Germinal center (tissue), 1 donor: ENCODE measurements around the gene BEX1.
"Not testable (repeated sequence)": the region's sequence is repeated elsewhere in the genome, so short reads cannot be mapped to it uniquely, and the experiment has no call there.

Experiments
- DNase-seq: peaks from one replicate; pipeline ENCODE4 v3.0.0; 2012; ENCODE audit warnings: mixed read lengths, low spot score

BEX1 gene

DNA sequence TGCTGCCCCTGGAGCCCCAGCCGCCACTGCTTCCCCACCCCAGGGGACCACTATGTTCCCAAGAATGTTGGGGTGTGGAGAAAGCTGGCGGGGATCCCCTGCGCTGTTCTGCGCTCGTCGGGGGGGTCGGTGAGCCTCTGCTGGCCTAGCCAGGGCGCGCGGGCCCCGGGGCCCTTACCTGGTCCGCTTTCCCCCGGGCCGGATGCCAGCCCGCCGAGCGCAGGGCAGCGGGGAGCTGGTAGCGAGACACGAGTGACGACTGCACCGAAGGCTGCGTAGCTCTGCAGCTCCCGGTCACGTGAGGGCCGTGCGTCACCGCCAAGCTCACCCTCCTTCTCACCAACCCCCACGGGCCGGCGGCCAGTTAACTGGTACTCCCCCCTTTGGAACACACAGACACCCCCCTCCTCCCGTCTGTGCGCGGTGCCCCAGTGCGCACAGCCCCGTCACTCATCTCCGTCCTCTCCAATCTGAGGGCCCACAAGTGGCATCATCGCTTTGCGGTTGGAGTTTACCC lies at the start of gene BEX1:
Gene BEX1 (minus strand): TSS at position 254 of the 517 bp plus-strand sequence. CDS start 897 bp downstream, outside the sequence.
- DNase-seq, result no peak

DNA sequence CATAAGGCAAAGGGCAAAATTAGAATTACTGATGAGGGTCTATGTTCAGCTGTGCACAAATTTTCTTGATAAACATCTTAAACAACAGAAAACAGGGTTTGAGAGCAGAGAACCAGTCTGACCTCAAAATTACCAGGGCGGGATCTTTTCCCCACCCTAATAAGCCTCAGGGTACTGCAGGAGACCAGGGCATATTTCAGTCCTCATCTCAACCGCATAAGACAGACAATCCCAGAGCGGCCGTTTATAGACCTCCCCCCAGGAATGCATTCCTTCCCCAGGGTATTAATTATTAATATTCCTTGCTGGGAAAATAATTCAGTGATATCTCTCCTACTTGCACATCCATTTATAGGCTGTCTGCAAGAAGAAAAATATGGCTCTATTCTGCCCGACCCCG lies 45.5 kb upstream of the BEX1 start:
- DNase-seq, result not testable (repeated sequence)

DNA sequence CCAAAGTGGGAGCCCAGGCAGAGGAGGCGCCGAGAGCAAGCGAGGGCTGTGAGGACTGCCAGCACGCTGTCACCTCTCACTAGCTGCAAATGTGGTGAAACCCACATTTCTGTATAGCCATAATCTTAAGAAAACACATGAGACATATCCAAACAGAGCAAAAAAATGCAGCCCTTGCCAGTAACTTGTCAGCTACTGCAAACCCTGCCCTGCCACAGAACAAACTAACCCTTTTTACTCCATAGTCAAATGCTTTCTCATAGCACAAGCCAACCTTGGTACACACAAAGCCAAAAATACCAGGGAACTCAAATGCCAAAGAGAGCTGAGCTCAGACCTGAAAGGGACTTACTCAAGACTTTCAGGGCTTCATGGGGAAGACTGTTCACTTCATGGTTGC lies 43.9 kb upstream of the BEX1 start:
- DNase-seq, result no peak

DNA sequence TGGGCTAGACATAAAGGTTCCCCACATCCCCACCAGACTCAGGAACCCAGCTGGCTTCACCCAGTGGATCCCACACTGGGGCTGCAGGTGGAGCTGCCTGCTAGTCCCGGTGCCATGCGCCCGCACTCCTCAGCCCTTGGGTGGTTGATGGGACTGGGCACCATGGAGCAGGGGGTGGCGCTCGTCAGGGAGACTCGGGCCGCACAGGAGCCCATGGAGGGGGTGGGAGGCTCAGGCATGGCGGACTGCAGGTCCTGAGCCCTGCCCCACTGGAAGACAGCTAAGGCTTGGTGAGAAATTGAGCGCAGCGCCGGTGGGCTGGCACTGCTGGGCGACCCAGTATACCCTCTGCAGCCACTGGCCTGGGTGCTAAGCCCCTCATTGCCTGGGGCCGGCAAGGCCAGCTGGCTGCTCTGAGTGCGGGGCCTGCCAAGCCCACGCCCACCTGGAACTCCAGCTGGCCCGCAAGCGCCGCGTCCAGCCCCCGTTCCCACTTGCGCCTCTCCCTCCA lies 43.3 kb upstream of the BEX1 start:
- DNase-seq, result not testable (repeated sequence)

DNA sequence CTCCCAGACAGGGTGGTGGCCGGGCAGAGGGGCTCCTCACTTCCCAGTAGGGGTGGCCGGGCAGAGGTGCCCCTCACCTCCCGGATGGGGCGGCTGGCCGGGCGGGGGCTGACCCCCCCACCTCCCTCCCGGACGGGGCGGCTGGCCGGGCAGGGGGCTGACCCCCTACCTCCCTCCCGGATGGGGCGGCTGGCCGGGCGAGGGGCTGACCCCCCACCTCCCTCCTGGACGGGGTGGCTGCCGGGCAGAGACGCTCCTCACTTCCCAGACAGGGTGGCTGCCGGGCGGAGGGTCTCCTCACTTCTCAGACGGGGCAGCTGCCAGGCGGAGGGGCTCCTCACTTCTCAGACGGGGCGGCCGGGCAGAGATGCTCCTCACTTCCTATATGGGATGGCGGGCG lies 40.4 kb upstream of the BEX1 start:
- DNase-seq, result not testable (repeated sequence)

DNA sequence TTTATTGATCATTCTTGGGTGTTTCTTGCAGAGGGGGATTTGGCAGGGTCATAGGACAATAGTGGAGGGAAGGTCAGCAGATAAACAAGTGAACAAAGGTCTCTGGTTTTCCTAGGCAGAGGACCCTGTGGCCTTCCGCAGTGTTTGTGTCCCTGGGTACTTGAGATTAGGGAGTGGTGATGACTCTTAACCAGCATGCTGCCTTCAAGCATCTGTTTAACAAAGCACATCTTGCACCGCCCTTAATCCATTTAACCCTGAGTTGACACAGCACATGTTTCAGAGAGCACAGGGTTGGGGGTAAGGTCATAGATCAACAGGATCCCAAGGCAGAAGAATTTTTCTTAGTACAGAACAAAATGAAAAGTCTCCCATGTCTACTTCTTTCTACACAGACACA lies 39.9 kb upstream of the BEX1 start:
- DNase-seq, result not testable (repeated sequence)

DNA sequence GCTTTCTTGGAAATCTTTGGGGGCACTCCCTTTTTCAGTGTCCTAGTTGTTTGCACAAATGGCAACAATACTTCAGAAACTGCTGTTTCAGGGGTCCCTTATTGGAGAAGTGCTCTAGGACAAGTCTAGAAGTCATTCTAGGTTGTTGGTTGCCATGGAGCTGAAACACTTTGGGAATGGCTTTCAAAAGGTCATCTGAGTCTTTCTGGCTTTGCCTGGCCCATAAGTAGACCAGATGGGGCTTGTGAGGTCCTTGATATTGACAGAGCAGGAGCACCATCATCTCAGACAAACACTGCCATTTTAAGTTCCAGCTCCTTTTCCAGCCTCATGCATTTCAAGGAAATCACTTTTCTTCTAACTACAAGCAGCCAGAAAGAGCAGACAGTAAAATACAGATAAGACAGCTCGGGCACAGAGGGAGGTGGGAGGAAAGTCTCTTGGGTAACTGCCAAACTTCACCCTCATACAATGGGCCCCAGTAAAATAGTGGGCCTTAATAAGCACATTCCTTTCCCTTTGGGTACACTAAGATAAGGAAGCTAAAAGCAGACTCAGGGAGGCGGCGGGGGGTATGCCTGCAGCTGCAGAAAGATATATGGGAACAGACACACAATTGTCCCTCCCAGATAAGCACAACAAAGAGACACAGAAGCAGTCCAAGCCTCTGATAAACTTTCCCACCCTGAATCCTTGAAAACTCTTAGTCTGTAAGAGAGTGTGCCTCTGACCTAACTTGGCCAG lies 37.5 kb upstream of the BEX1 start:
- no peak for DNase-seq

DNA sequence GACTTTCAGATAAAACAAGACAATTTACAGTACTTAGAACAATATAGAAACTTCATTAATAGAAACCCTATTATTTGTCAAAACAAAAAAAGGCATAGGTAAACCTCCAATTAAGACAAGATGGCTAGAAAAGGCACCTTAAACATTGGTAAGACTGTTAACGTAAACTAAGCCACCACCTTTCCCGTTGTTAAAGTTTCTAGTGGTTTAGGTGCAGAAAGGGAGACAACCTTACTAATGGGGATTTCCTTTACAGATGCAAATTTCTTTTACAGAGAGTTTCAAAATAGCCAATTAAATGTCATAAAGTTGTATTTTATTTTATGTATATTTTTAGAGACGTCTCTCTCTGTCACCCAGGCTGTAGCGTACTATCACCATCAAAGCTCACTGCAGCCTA lies 36.5 kb upstream of the BEX1 start:
- DNase-seq, result no peak

DNA sequence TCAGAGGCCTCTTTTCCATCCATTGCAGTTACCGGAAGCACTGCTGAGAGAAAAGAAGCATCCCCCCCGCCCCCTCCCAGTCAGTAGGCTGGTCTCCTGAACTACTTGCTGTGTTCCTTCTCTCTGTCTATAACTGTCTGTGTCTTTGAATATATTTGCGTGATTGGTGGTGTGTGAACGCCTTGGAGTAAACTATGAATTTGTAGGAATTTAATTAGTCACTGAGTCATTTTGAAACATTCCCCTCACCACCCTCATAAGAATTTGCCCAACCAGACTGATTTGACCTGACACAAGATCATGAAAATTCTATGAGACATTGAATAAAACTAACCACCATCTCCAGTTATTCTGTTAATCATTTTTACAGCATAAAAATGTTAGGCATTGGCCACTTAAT lies 35.7 kb upstream of the BEX1 start:
- DNase-seq, result no peak

DNA sequence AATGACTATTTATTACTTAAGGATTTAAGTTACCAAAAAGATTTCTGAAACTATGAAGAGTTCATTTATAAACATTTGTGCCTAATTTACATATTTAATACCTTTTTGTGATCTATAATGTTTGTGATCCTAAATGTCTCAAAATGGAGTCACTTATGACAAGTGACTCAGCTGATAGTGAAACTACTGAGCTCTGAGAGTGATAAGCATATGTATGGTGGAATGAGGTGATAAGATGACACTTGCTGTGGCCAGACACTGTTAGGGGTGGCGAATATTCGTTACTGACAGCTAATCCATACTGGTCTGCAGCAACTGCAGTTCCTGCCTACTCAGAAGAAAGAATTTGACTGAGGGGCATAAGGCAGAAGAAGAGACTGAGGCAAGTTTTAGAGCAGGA lies 34.5 kb upstream of the BEX1 start:
- DNase-seq, result no peak

DNA sequence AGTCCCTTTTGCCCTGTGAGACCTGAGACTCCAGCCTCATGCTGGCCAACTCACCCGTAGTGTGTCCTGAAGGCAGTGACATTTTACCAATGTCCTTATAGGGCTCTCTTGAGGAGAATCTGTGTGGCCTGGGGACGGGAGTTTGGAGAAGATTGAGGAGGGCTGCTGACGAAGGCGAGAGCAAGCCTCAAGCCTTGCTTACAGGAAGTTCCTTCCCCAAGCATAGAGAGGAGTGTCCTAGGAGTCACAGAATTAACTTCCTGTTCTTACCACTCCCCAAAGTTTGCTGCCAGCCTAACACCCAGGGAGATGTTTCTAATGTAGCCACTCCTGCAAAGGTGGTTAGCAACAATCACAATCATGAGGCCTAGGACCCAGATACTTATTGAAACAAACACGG lies 29.0 kb upstream of the BEX1 start, which contains the start of gene NXF3:
Gene NXF3 (minus strand): TSS at position 202 of the 400 bp plus-strand sequence. CDS start 120 bp downstream, at position 82.
- DNase-seq, result no peak

DNA sequence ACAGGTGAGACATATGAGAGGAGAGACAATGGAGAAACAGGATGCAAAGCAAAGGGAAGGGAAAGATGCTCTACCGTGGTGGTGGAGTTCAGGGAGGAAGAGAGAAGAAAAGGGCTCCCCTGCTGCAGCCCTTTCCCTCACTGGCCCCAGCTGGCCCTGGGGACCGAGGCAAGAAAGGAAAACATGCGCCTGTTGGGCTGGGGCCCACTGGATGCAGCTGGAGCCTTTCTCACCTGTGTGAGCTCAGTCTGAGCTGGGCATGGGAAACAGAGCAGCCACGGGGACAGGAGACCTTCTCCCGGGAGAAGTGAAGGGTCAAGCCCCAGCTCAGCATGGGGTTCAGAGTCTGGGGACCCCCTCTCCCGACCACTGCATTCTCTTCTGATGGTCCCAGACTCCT lies 17.1 kb upstream of the BEX1 start:
- DNase-seq, result no peak

DNA sequence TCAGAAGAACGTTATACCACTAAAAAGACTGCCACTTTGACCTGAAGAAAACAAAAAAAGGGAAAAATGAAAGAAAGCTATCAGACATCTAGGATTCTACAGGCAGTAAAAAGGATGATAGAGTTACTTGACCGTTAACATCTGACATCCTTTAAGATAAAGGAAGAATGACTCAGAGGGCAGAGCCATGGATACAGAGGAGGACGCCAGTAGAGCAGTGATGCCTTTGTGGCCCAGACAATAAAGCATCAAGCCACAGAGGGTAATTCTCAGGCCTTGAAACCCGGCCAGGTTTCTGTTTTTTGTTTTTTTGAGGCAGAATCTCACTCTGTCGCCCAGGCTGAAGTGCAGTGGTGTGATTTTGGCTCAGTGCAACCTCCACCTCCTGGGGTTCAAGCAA lies 9.5 kb upstream of the BEX1 start:
- no peak for DNase-seq

DNA sequence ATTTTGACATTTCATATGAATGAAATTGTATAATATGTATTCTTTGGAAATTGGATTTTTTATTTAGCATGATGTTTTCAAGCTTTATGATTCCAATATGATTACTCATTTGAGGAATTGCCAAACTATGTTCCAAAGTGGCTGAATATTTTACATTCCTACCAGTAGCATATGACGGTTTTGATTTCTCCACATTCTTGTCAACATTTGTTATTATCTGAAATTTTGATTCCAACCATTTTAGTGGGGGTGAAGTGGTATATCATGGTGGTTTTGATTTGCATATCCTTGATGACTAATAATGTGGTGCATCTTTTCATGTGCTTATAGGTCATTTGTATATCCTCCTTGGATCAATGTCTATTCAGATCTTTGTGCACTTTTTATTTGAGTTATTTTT lies 2.6 kb upstream of the BEX1 start:
- no peak for DNase-seq

DNA sequence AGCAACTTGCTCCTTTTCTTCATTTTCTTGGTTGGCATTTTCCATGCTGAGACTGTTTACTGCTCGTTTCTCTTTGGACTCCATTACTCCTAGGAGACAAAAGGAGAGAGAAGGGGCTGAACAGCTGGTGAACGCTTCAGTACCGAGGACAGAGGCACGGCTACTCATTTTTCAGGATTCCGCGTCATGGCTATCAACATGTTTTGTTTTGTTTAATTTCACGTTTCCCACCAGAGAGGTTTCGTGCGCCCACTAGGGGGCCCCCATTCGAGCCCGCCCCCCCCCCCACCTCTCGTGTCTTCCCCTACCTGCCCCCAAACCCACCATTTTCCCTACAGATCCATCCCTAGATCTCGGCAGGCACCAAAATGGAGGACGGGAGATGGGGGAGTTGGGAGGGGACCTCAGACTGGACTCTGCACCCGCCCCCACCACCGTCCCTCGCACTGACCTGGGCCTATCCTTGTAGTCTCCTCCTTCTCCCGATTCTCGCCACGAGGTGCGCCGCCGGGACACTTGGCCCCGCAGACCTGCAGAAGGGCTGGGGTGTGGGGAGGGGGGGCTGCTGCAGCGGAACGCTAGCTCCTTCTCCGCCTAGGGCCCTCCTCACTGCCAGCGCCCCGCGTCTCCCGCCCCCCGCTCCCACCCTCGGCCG lies 653 bp downstream of the BEX1 start:
- DNase-seq, result no peak

DNA sequence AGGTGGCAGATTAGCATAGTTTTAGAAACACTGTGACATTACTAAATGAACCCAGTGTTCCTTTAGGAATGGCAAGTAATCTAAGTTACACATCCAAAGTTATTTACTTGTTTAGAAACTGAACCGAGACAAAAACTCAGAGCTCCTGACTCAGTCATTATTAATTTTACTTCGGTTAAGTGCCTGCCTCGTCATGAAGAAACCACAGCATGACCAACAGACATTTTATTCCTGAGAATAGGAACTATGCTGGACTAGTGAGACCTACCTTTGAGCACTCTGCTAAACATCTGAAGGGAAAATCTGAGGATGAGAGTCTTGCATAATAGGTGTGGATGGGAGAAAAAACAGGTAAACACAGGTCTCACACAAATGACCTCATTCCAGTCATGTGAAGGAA lies 2.5 kb downstream of the BEX1 start:
- no peak for DNase-seq

DNA sequence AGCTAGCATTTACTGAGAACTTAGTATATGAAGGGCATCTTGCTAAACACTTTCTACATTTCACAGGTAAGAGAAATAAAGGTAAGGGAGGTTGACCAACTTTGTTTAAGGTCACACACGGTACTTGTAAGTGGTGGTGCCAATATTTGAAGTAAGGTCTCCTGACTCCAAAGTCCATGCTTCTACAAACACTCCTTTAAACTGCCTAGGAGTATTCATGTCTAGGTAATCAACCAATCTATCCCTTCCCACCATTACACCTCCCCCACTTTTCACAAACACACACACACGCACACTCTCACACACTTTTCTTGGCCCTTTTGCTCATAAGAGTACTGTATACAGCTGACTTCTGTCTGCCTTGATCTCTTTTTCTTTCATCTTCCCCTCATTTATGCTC lies 7.1 kb downstream of the BEX1 start:
- no peak for DNase-seq

DNA sequence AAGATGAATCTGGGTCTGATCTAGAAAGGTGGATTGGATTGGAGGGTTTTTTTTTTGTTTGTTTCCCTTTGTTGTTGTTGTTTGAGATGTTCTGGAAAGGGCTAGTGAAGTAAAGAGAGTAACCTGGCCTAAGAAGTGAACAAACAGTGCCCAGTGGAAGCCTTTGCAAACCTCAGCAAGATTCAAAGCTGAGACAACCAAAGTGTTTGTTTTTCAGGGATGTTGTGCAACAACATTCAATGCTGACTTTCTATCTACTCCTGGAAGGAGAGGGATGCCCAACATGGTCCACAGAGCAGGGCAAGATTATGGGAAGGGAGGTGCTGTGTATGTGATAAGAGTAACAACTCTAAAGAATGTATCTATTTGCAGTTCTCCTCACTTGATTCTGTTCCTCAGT lies 11.3 kb downstream of the BEX1 start:
- DNase-seq, result no peak

DNA sequence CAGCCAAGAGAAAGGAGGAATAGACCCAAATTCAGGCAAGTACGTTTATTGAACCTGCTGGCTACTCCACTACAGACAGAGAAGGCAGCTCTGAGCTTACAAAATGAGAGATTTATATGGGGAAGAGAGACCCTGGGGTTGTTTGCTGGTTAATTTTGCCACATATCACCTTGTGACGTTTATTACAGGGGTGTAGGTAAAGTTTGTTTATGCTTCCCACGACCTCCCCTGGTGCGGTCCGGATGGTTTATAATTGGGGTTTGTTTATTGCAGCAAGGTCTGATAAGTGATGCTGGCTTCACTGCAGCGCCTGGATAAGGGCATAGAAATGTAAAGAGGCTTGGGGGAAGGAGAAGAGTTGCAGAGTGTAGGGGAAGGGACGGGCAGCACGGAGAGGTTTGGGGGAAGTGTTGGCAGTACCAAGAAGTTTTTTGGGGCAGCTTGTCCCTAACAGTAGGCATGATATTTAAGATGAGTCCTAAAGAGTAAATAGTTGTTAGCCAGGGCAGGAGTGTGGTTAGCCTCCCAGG lies 12.6 kb downstream of the BEX1 start:
- DNase-seq, result no peak

DNA sequence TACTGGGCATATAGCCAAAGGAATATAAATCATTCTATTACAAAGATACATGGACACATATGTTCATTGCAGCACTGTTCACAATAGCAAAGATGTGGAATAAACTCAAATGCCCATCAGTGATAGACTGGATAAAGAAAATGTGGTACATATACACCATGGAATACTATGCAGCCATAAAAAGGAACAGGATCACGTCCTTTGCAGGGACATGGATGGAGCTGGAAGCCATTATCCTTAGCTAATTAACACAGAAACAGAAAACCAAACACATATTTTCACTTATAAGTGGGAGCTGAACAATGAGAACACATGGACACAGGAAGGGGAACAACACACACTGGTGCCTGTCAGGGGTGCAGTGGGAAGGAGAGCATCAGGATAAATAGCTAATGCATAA lies 30.6 kb downstream of the BEX1 start:
- DNase-seq, result not testable (repeated sequence)

DNA sequence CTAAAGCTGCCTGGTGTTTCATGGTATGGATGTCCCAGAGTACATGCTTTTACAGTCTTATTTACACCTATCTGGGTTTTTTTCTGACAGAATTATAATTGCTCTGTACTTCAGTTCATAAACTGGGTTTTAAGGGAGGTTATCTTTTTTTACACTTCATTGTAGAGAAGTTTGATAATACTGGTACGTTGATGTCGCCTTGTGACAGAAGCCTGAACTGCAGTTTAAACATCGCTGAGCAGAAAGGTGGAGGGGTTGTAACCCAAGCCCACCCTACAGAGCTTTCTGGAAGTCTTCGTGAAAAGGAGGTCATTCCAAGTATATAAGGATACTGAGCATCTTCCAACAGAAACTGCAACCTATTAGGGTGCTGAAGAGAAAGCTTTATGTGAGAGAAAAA lies 46.4 kb downstream of the BEX1 start:
- DNase-seq, result no peak

DNA sequence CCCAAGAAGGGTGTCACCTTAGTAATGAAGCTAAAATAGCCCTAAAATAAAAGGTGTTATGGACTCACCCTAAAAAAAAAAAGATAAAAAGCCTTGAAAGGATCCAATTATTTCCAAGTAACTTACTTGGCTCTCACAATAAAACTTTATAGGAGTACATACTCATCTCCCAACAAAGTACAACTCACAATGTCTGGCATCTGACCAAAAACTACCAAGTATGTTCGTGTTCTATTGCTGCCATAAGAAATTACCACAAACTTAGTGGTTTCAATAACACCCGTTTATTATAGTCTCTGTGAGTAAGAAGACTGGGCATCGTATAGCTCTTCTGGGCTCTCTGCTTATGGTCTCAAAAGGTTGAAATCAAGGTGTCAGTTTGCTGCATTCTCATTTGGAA lies 51.0 kb downstream of the BEX1 start:
- no peak for DNase-seq
